Osteoblast (primary cell): ENCODE measurements around the gene TM2D1. TPM values are rescaled to one million over a fixed set of nuclear protein-coding genes. Genes with fewer than 3 reads are reported as not detected.
A peak's percentile ranks its signal among the peaks of the same experiment; 100 is the strongest.

Source experiments
- DNase-seq: peaks from one replicate; pipeline ENCODE4 v3.0.0; 2011; ENCODE audit warnings: low spot score, mixed read lengths; ENCODE audit not compliant: insufficient read length; ENCODE audit errors: missing footprints
- H2AFZ ChIP-seq: 2 replicates; pipeline ENCODE4 v1.6.0; 2011; ENCODE audit warnings: mild to moderate bottlenecking, low read length
- H3K27ac ChIP-seq: 2 replicates; pipeline ENCODE4 v1.5.1; 2011; ENCODE audit warnings: mild to moderate bottlenecking, low read depth, low read length, moderate library complexity
- H3K27me3 ChIP-seq: 2 replicates; pipeline ENCODE4 v1.6.0; 2012; ENCODE audit warnings: mild to moderate bottlenecking, control low read depth, inconsistent platforms, low read length, moderate library complexity; ENCODE audit not compliant: insufficient read depth
- H3K36me3 ChIP-seq: 2 replicates; pipeline ENCODE4 v1.5.1; 2011; ENCODE audit warnings: mild to moderate bottlenecking, low read length, control low read depth, moderate library complexity; ENCODE audit not compliant: insufficient read depth
- H3K4me1 ChIP-seq: 2 replicates; pipeline ENCODE4 v1.5.1; 2011; ENCODE audit warnings: mild to moderate bottlenecking, low read length, control low read depth, moderate library complexity; ENCODE audit not compliant: insufficient read depth
- H3K4me2 ChIP-seq: 2 replicates; pipeline ENCODE4 v1.6.0; 2011; ENCODE audit warnings: mild to moderate bottlenecking, low read length; ENCODE audit not compliant: insufficient read depth
- H3K4me3 ChIP-seq: fragments of 200-600 bp; sonication (generic); 3 replicates; pipeline ENCODE4 v1.5.1; 2012; ENCODE audit warnings: mild to moderate bottlenecking, low read length, inconsistent platforms; ENCODE audit not compliant: insufficient read depth
- H3K79me2 ChIP-seq: 2 replicates; pipeline ENCODE4 v1.6.0; 2012; ENCODE audit warnings: mild to moderate bottlenecking, low read length, control low read depth, inconsistent platforms; ENCODE audit not compliant: insufficient read depth
- H3K9me3 ChIP-seq: 2 replicates; pipeline ENCODE4 v1.5.1; 2011; ENCODE audit warnings: low read depth, low read length, control low read depth
- H4K20me1 ChIP-seq: 2 replicates; pipeline ENCODE4 v1.6.0; 2012; ENCODE audit warnings: mild to moderate bottlenecking, low read length, control low read depth; ENCODE audit not compliant: insufficient read depth
- CTCF ChIP-seq: IDR thresholded peaks from 2 replicates; pipeline ENCODE4 v1.5.1; 2011; ENCODE audit warnings: mild to moderate bottlenecking, low read depth, low read length, moderate library complexity; ENCODE audit errors: extremely low read depth
- total RNA-seq: library from RNA; depleted of rRNA; stranded (reverse); fragments of >200 nt; gene quantifications from 2 replicates; pipeline ENCODE4 v1.2.3, GENCODE V29; 2012

TM2D1 gene
- total RNA-seq, 1 donor = 40.2 TPM

GRCh38 chr1:61742620-61743430 lies 17.9 kb upstream of the TM2D1 start:
- peak overlapping the region; percentile 90 for H2AFZ ChIP-seq
- peak overlapping the region; percentile 63 for H3K27ac ChIP-seq
- TF ChIP-seq CTCF = no peak
- DNase-seq = peak; percentile 94
- H3K36me3 ChIP-seq = no peaks in the 10 kb centered on the region
- H3K4me1 ChIP-seq = no peaks in the 10 kb centered on the region
- H3K9me3 ChIP-seq = no peaks in the 10 kb centered on the region
- H3K4me2 ChIP-seq = peak overlapping the region; percentile 88
- no peaks in the 10 kb centered on the region for H3K79me2 ChIP-seq
- no peaks in the 10 kb centered on the region for H3K27me3 ChIP-seq
- peak overlapping the region; percentile 79 for H3K4me3 ChIP-seq
- H4K20me1 ChIP-seq = no peaks in the 10 kb centered on the region

- H3K36me3 ChIP-seq = no peaks in the 10 kb centered on the region
- peak; percentile 85 for DNase-seq
- H3K4me1 ChIP-seq = no peaks in the 10 kb centered on the region
- peak within 1 kb of the TSS; percentile 88 for H3K4me2 ChIP-seq
- H3K27me3 ChIP-seq = no peaks in the 10 kb centered on the region
- no peaks in the 10 kb centered on the region for H3K79me2 ChIP-seq
- H2AFZ ChIP-seq = peak within 1 kb of the TSS; percentile 90
- H3K9me3 ChIP-seq = no peaks in the 10 kb centered on the region
- TF ChIP-seq CTCF = no peak
- peak within 1 kb of the TSS; percentile 79 for H3K4me3 ChIP-seq
- H3K27ac ChIP-seq = peak within 1 kb of the TSS; percentile 63
- no peaks in the 10 kb centered on the region for H4K20me1 ChIP-seq
These were observed 17.0 kb upstream of the TM2D1 start, which contains the start of gene PATJ for GRCh38 chr1:61741711-61742619. Gene PATJ, plus strand, starts transcription at chr1:61742480. Its CDS starts 20,413 bp downstream, at chr1:61762893.

- Histone ChIP-seq H3K27me3 (no peaks in the 10 kb centered on the region), H4K20me1 (no peaks in the 10 kb centered on the region), H2AFZ (no peak overlapping the region), H3K4me2 (peak overlapping the region; percentile 88), H3K9me3 (no peaks in the 10 kb centered on the region), H3K4me3 (no peak overlapping the region), H3K36me3 (no peaks in the 10 kb centered on the region), H3K4me1 (no peaks in the 10 kb centered on the region), H3K79me2 (no peaks in the 10 kb centered on the region), H3K27ac (no peak overlapping the region)
- DNase-seq = peak; percentile 41
- no peak for TF ChIP-seq CTCF
These were observed 16.1 kb upstream of the TM2D1 start for GRCh38 chr1:61740751-61741700.
